Ascending aorta (tissue), 2 donors: ENCODE measurements around the gene NEXN. TPM values are rescaled to one million over a fixed set of nuclear protein-coding genes. Genes with fewer than 3 reads are reported as not detected.

ENCODE experiments used
- DNase-seq, 2 donors: peaks; one replicate each; pipeline ENCODE4 v3.0.0-alpha.2; 2019; ENCODE audit warnings: low spot score in 2 of 2
- H3K27ac ChIP-seq, 2 donors: fragments of 200-600 bp; sonication (generic); one replicate each; pipeline ENCODE4 v1.5.1; 2016 to 2017; ENCODE audit warnings: mild to moderate bottlenecking in 1 of 2
- H3K27me3 ChIP-seq: fragments of 200-600 bp; sonication (generic); one replicate; pipeline ENCODE4 v1.5.1; 2017
- H3K36me3 ChIP-seq, 2 donors: fragments of 200-600 bp; sonication (generic); one replicate each; pipeline ENCODE4 v1.5.1; 2016
- H3K4me1 ChIP-seq, 2 donors: fragments of 200-600 bp; sonication (generic); one replicate each; pipeline ENCODE4 v1.5.1; 2016 to 2017; ENCODE audit warnings: mild to moderate bottlenecking in 1 of 2
- H3K4me3 ChIP-seq, 2 donors: fragments of 200-600 bp; sonication (generic); one replicate each; pipeline ENCODE4 v1.5.1; 2016 to 2017; ENCODE audit warnings: mild to moderate bottlenecking in 1 of 2
- H3K9me3 ChIP-seq, 2 donors: fragments of 200-600 bp; sonication (generic); one replicate each; pipeline ENCODE4 v1.5.1; 2016
- intact Hi-C: fragments of 100-400 bp; cut with DNase I; formaldehyde crosslinking; loops from one replicate; pipeline ENCODE4 v1.15.1; 2023
- total RNA-seq: library from RNA; depleted of rRNA; stranded (reverse); fragments of >200 nt; gene quantifications from one replicate; pipeline ENCODE4 v1.1.0, GENCODE V29; 2016
- TF ChIP-seq, protein P1 (sequence below), 3 experiments: fragments of 200-600 bp in 2 of 3; fragments of 450-650 bp in 1 of 3; sonication (generic) in 2 of 3; IDR thresholded peaks; one replicate each; pipeline ENCODE4 v1.5.1; 2016 to 2019; ENCODE audit warnings: antibody characterized with exemption in 3 of 3, mild to moderate bottlenecking in 1 of 3, moderate library complexity in 1 of 3

NEXN gene
- total RNA-seq, 1 donor from 2014 or later = 38.2 TPM

DNA sequence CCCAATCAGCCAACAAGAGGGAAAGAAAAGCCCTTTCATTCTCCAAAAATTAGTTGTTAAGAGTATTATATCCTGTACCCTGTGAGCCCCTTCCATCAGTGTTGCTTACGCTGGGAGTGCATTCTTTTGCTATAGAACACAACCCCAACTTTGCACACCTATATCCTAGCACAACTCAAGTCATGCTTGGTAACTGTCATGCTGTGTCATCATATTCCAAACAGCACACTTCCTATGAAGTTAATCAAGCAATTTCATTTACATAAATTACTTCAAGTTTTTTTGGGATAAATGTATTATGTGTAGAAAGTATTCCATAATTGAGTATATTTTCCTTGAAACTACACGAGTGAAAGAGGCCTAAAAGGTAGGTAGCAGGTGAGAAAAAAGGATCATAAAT lies 70.4 kb downstream of the NEXN start:
- peaks cover 61 to 92% of the 10 kb centered on the region in 2 donors for H3K36me3 ChIP-seq
- H3K9me3 ChIP-seq = no peaks in the 10 kb centered on the region
- intact Hi-C loops = no loop called here
- no peak overlapping the region for H3K27ac ChIP-seq
- no peaks in the 10 kb centered on the region for H3K27me3 ChIP-seq
- H3K4me3 ChIP-seq = no peak overlapping the region
- TF ChIP-seq, protein P1, sequence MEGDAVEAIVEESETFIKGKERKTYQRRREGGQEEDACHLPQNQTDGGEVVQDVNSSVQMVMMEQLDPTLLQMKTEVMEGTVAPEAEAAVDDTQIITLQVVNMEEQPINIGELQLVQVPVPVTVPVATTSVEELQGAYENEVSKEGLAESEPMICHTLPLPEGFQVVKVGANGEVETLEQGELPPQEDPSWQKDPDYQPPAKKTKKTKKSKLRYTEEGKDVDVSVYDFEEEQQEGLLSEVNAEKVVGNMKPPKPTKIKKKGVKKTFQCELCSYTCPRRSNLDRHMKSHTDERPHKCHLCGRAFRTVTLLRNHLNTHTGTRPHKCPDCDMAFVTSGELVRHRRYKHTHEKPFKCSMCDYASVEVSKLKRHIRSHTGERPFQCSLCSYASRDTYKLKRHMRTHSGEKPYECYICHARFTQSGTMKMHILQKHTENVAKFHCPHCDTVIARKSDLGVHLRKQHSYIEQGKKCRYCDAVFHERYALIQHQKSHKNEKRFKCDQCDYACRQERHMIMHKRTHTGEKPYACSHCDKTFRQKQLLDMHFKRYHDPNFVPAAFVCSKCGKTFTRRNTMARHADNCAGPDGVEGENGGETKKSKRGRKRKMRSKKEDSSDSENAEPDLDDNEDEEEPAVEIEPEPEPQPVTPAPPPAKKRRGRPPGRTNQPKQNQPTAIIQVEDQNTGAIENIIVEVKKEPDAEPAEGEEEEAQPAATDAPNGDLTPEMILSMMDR (IDR thresholded peaks at IDR 0.05) = no peak
- DNase-seq = no peak
- H3K4me1 ChIP-seq = no peaks in the 10 kb centered on the region

DNA sequence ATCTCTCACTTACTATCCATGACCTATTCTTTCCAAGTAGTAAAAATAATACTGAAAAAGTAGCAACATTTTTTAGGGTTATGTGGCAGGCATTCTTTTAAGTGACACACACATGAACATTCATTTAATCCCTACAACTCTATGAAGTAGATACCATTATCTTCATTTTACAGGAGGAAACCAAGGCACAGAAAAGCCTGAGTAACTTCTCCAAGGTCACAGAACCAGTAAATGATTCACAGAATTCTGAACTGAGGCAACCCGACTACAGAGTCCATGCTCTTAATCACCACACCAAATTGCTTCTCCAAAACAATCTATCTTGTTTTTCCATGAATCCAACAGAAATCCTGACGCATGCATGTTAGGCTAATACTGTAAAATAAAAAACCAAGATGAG lies 73.0 kb downstream of the NEXN start:
- no peak overlapping the region for H3K27ac ChIP-seq
- intact Hi-C loops = loop anchor here (10.0 kb wide), 1 partner anchor 247 kb away; no protein-coding TSS in a partner anchor
- H3K36me3 ChIP-seq = peaks cover 74 to 93% of the 10 kb centered on the region in 2 donors
- DNase-seq = no peak
- H3K4me1 ChIP-seq = no peaks in the 10 kb centered on the region
- TF ChIP-seq, protein P1 (IDR thresholded peaks at IDR 0.05) = no peak
- no peaks in the 10 kb centered on the region for H3K27me3 ChIP-seq
- H3K4me3 ChIP-seq = no peak overlapping the region
- no peaks in the 10 kb centered on the region for H3K9me3 ChIP-seq

DNA sequence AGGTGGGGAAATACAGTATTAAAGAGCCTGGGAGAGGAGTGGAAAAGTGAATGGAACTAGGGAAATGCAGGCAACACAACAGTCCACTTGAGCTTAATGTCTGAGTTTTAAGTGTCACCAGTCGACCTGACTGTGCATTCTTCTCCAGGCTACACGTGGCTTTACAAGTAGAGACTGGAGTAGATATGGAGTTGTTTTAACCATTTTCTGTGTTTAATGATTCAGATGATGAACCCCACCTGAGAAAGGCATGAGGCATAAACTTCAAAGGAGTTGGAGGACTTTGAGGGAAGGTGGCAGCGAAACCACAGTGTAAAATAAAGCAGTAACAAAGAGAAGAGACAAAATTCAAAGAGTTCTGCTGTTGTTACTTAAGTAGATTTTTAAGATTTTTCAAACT lies 77.9 kb downstream of the NEXN start:
- no peaks in the 10 kb centered on the region for H3K9me3 ChIP-seq
- TF ChIP-seq, protein P1 (IDR thresholded peaks at IDR 0.05) = no peak
- H3K27ac ChIP-seq = no peak overlapping the region
- H3K36me3 ChIP-seq = peaks cover 73 to 80% of the 10 kb centered on the region in 2 donors
- H3K4me3 ChIP-seq = no peak overlapping the region
- no peaks in the 10 kb centered on the region for H3K4me1 ChIP-seq
- H3K27me3 ChIP-seq = no peaks in the 10 kb centered on the region
- intact Hi-C loops = loop anchor here (10.0 kb wide), 1 partner anchor 251 kb away; no protein-coding TSS in a partner anchor
- DNase-seq = no peak

DNA sequence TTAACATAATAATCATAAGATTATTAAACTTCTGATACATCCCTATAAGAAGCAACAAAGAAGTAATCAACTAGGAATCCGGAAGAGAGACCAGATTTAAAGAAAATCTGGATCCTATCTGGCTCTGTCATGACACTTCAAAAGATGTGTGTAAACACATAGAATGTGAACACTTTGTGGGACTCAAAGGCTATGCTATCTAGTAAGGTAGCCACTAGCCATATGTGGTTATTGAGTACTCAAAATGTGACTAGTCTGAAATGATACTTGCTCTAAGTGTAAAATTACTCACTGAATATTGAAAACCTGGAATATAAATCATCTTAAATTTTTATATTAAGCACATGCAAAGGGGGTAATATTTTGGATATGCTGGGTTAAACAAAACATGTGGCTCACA lies 81.8 kb downstream of the NEXN start:
- Histone ChIP-seq H3K9me3 (no peaks in the 10 kb centered on the region), H3K4me1 (peaks cover 0 to 11% of the 10 kb centered on the region in 2 donors), H3K4me3 (no peak overlapping the region), H3K27me3 (no peaks in the 10 kb centered on the region), H3K36me3 (peaks cover 35 to 45% of the 10 kb centered on the region in 2 donors), H3K27ac (no peak overlapping the region)
- TF ChIP-seq, protein P1 (IDR thresholded peaks at IDR 0.05) = no peak
- intact Hi-C loops = no loop called here
- no peak for DNase-seq

DNA sequence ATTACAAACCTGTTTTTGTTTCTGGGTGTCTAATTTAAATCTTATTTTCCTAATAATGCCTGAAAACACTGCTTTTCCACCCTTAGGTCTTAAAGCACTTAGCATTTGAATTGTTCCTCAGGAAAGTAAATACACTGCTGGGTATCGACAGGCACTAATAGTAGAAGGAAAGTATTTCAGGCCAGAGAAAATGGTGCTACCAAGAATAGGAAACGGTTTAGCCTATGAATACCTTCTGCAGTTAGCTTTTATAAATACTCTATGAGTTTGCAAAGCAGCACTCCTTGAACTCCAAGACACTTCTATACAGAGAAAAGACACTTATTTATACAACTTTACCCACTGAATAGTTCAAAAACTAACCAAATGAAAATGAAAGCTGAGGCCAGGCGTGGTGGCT lies 83.7 kb downstream of the NEXN start:
- TF ChIP-seq, protein P1 (IDR thresholded peaks at IDR 0.05) = no peak
- peaks cover 16 to 26% of the 10 kb centered on the region in 2 donors for H3K36me3 ChIP-seq
- H3K9me3 ChIP-seq = no peaks in the 10 kb centered on the region
- intact Hi-C loops = no loop called here
- peaks cover 0 to 27% of the 10 kb centered on the region in 2 donors for H3K4me1 ChIP-seq
- no peaks in the 10 kb centered on the region for H3K27me3 ChIP-seq
- H3K4me3 ChIP-seq = no peak overlapping the region
- H3K27ac ChIP-seq = no peak overlapping the region
- no peak for DNase-seq

DNA sequence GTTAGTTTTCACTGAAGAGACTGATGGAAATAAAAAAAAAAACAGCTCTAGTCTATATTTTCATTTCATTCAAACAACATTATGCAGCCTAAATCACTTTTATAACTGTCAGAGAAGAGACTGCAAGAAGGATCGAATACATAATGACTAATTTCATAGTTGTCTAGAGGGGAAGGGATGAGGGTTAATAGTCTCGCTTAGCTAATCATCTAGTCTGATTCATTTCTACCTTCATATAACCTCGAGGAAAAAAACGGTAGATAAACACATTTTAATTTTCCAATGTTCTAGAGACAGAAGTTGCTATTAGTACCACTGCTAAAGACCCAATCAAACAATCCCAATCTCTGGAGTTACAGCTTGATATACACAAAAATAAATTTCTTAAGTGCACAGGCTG lies 87.0 kb downstream of the NEXN start:
- H3K27ac ChIP-seq = peak overlapping the region in 1 of 2 donors; percentile 8
- no peak for DNase-seq
- peaks cover 0 to 4% of the 10 kb centered on the region in 2 donors for H3K36me3 ChIP-seq
- TF ChIP-seq, protein P1 (IDR thresholded peaks at IDR 0.05) = no peak
- H3K4me3 ChIP-seq = peak overlapping the region; percentile 67 to 86
- no peaks in the 10 kb centered on the region for H3K9me3 ChIP-seq
- no peaks in the 10 kb centered on the region for H3K27me3 ChIP-seq
- intact Hi-C loops = no loop called here
- H3K4me1 ChIP-seq = peaks cover 0 to 29% of the 10 kb centered on the region in 2 donors
